HG02759 (cell line): Measurements from ENCODE around the gene USP34.
"Not testable (repeated sequence)": the region's sequence is repeated elsewhere in the genome, so short reads cannot be mapped to it uniquely, and the experiment has no call there.

Experiments
- ATAC-seq: cut with Tn5 transposase; IDR thresholded peaks from one replicate; pipeline ENCODE4 v1.9.1; 2021; ENCODE audit warnings: mild to moderate bottlenecking, moderate library complexity; ENCODE audit not compliant: unreplicated experiment

Gene USP34

GRCh38 chr2:61165946-61166345 lies 304.9 kb downstream of the USP34 start:
- no peak for ATAC-seq

- ATAC-seq, result not testable (repeated sequence)
These were observed 305.8 kb downstream of the USP34 start for GRCh38 chr2:61165082-61165481.

GRCh38 chr2:61162721-61163120 lies 308.2 kb downstream of the USP34 start:
- ATAC-seq, result no peak

- no peak for ATAC-seq
These were observed 309.0 kb downstream of the USP34 start, which contains the start of gene C2orf74 for GRCh38 chr2:61161888-61162287. TSS of gene C2orf74 (plus strand) at chr2:61162188. CDS start at chr2:61162515, 327 bp downstream.

- no peak for ATAC-seq
These were observed 312.4 kb downstream of the USP34 start for GRCh38 chr2:61158356-61158955.

- no peak for ATAC-seq
These were observed 313.4 kb downstream of the USP34 start for GRCh38 chr2:61157371-61158003.

GRCh38 chr2:61151436-61151835 lies 319.5 kb downstream of the USP34 start:
- ATAC-seq, result no peak

- ATAC-seq, result no peak
These were observed 321.8 kb downstream of the USP34 start for GRCh38 chr2:61149074-61149473.

- not testable (repeated sequence) for ATAC-seq
These were observed 322.8 kb downstream of the USP34 start for GRCh38 chr2:61148091-61148490.

- no peak for ATAC-seq
These were observed 324.9 kb downstream of the USP34 start for GRCh38 chr2:61145990-61146389.

- ATAC-seq, result peak; percentile 90
These were observed 326.1 kb downstream of the USP34 start for GRCh38 chr2:61144697-61145268.

- no peak for ATAC-seq
These were observed 329.7 kb downstream of the USP34 start for GRCh38 chr2:61141151-61141550.

- no peak for ATAC-seq
These were observed 332.0 kb downstream of the USP34 start for GRCh38 chr2:61138859-61139258.
